NCI-H82 (cell line): ENCODE data around the gene FNDC3B.

ENCODE experiments used
- DNase-seq: peaks from one replicate; lab custom pipeline; 2025; lab: John Stamatoyannopoulos, UW

The FNDC3B gene

GRCh38 chr3:172054115-172054764 is 14.9 kb downstream of the FNDC3B start:
- DNase-seq, result no peak

- no peak for DNase-seq
Measured at GRCh38 chr3:172056416-172056815, 17.0 kb downstream of the FNDC3B start.

GRCh38 chr3:172057059-172057458 is 17.7 kb downstream of the FNDC3B start:
- DNase-seq, result no peak

GRCh38 chr3:172057624-172058327 is 18.4 kb downstream of the FNDC3B start:
- DNase-seq, result no peak

GRCh38 chr3:172059532-172059931 is 20.2 kb downstream of the FNDC3B start:
- no peak for DNase-seq

- no peak for DNase-seq
Measured at GRCh38 chr3:172060234-172060633, 20.9 kb downstream of the FNDC3B start.

GRCh38 chr3:172061724-172062184 is 22.4 kb downstream of the FNDC3B start:
- no peak for DNase-seq

- no peak for DNase-seq
Measured at GRCh38 chr3:172062761-172063160, 23.4 kb downstream of the FNDC3B start.

GRCh38 chr3:172063456-172064432 is 24.4 kb downstream of the FNDC3B start:
- no peak for DNase-seq

- peak; percentile 38 for DNase-seq
Measured at GRCh38 chr3:172065527-172065926, 26.1 kb downstream of the FNDC3B start.

GRCh38 chr3:172065967-172066762 is 26.8 kb downstream of the FNDC3B start:
- peak; percentile 27 for DNase-seq

GRCh38 chr3:172066880-172067796 is 27.8 kb downstream of the FNDC3B start:
- no peak for DNase-seq

GRCh38 chr3:172067837-172068440 is 28.6 kb downstream of the FNDC3B start:
- DNase-seq, result no peak

GRCh38 chr3:172068977-172069376 is 29.6 kb downstream of the FNDC3B start:
- DNase-seq, result no peak

- peak; percentile 21 for DNase-seq
Measured at GRCh38 chr3:172069478-172069877, 30.1 kb downstream of the FNDC3B start.

- DNase-seq, result peak; percentile 39
Measured at GRCh38 chr3:172070269-172070668, 30.9 kb downstream of the FNDC3B start.

GRCh38 chr3:172070802-172071201 is 31.4 kb downstream of the FNDC3B start:
- no peak for DNase-seq

- no peak for DNase-seq
Measured at GRCh38 chr3:172071780-172072330, 32.5 kb downstream of the FNDC3B start.

- no peak for DNase-seq
Measured at GRCh38 chr3:172072543-172072942, 33.2 kb downstream of the FNDC3B start.
